ENCODE measurements around the gene ENAM. TPM values are rescaled to one million over a fixed set of nuclear protein-coding genes. Genes with fewer than 3 reads are reported as not detected.
"Not testable (repeated sequence)": the region's sequence is repeated elsewhere in the genome, so short reads cannot be mapped to it uniquely, and the experiment has no call there.

Gene ENAM
- total and polyA plus RNA-seq, 10 of the 15 experiments (the other 5 are each of a cell fraction or from before 2014, with no cell fraction given): 0.04 to 1.3 (median 0.21) TPM

DNA sequence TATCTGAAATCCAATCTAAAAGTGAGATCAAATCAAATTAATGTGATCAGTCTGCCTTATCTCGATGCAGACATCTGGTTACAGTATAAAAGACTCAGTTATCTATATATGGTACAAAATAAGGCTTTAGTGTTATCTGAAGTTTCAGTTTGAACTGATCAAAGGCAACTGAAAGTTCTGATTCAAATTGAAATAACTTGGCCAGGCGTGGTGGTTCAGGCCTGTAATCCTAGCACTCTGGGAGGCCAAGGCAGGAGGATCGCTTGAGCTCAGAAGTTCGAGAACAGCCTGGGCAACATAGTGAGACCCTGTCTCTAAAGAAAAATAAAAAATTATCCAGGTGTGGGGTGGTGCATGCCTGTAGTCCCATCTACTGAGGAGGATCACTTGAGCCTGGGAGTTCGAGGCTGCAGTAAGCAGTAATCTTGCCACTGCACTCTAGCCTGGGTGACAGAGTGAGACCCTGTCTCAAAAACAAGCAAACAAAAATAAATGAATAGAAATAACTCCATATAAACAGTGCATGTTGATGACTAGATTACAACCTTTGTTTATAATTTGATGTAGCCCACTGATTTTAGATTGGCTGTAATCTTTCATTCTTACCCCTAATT lies 32.9 kb downstream of the ENAM start:
- in situ Hi-C loops (cut with MboI); H3K9ac ChIP-seq (ENCODE audit: control insufficient read depth, insufficient read depth, low read length); H3K36me3 ChIP-seq (ENCODE audit: control insufficient read depth in 2 of 2, insufficient read depth in 2 of 2, low read length in 1 of 2); H3K9me3 ChIP-seq (replicated peaks; ENCODE audit: control insufficient read depth, insufficient read depth, low read length); H3K27me3 ChIP-seq (replicated peaks in 1 of 2; ENCODE audit: control insufficient read depth in 2 of 2, insufficient read depth in 2 of 2, low read length in 1 of 2); H3K4me1 ChIP-seq (ENCODE audit: control insufficient read depth, insufficient read depth, low read length); H4K20me1 ChIP-seq (ENCODE audit: control insufficient read depth, insufficient read depth); intact Hi-C loops (cut with micrococcal nuclease; ENCODE audit: unreplicated experiment); DNase-seq (ENCODE audit: low read depth, low spot score); BruUV-seq (replicated peaks); H3K27ac ChIP-seq (ENCODE audit: control insufficient read depth, insufficient read depth); H2AFZ ChIP-seq (ENCODE audit: control insufficient read depth, low read depth, low read length): not testable (repeated sequence)
- ChIA-PET RAD21 (ENCODE audit: unreplicated experiment) (interaction anchor here (0.6 to 2.2 kb wide), 8 partner anchors 9 to 349 kb away, joined by 3 to 7 read pairs (median 4); no protein-coding TSS in a partner anchor), CTCF (interaction anchor here (0.7 to 1.6 kb wide), 4 partner anchors 10 to 332 kb away, joined by 3 to 5 read pairs (median 4); partner anchors contain the start of gene DCK), POLR2A (interaction anchor here (1.3 kb wide), 1 partner anchor 42 kb away, joined by 3 read pairs; no protein-coding TSS in a partner anchor), SMC1A (ENCODE audit: uncharacterized antibody, unreplicated experiment) (interaction anchor here (0.7 to 13.0 kb wide), 6 partner anchors 10 to 524 kb away, joined by 3 to 170 read pairs (median 6); no protein-coding TSS in a partner anchor)
- H3K4me2 ChIP-seq (ENCODE audit: control insufficient read depth, insufficient read depth): peak overlapping the region; percentile 55; the same call in 1 of the 2 replicates
- FAIRE-seq (peak; percentile 38), ATAC-seq (peak; percentile 88)
- WGBS (ENCODE audit: insufficient coverage, insufficient replicate concordance, low lambda C conversion rate, missing lambda C conversion rate): 18% methylated on average over 5 of the region's 5 CpGs
- peak overlapping the region; percentile 20; the same call in 1 of the 2 replicates for H3K4me3 ChIP-seq
- H3K79me2 ChIP-seq (ENCODE audit: control insufficient read depth, insufficient read depth, low read length): peaks cover 15% of the 10 kb centered on the region
- TF ChIP-seq BCL11A (IDR thresholded peaks at IDR 0.05; ENCODE audit: low read depth, low read length) (peak; percentile 43; the same call in 1 of the 2 replicates), ZNF24 (IDR thresholded peaks at IDR 0.05) (peak; percentile 52; the same call in 1 of the 2 replicates), IKZF1 (conservative IDR thresholded peaks at IDR 0.05) (peak; percentile 51; the same call in 1 of the 2 replicates), PAX5 (IDR thresholded peaks at IDR 0.05; ENCODE audit: borderline replicate concordance, low read depth, low read length) (0 out of 2 replicates have a peak, but pooled peaks have one; percentile 13), JUNB (IDR thresholded peaks at IDR 0.05) (peak; percentile 93), IKZF2 (IDR thresholded peaks at IDR 0.05) (peak; percentile 41 to 49; a peak in 2 of 4 replicates), MEF2A (IDR thresholded peaks at IDR 0.05; ENCODE audit: insufficient read depth, low read depth, low read length) (peak; percentile 91), PML (IDR thresholded peaks at IDR 0.05; ENCODE audit: low read length) (0 out of 2 replicates have a peak, but pooled peaks have one; percentile 48), IRF4 (IDR thresholded peaks at IDR 0.05; ENCODE audit: low read depth, low read length) (peak; percentile 84), ETV6 (conservative IDR thresholded peaks at IDR 0.05 in 1 of 2, IDR thresholded peaks at IDR 0.05 in 1 of 2; ENCODE audit: borderline replicate concordance in 1 of 2, low read depth in 1 of 2) (0 out of 4 replicates have a peak, but pooled peaks of 1 of the 2 experiments have one; percentile 36), MEF2B (IDR thresholded peaks at IDR 0.05; ENCODE audit: partially characterized antibody, poor library complexity, severe bottlenecking) (peak; percentile 85), NFIC (IDR thresholded peaks at IDR 0.05; ENCODE audit: low read depth, low read length) (peak; percentile 71; the same call in 1 of the 2 replicates), NBN (IDR thresholded peaks at IDR 0.05) (0 out of 2 replicates have a peak, but pooled peaks have one; percentile 21), CBX5 (IDR thresholded peaks at IDR 0.05; ENCODE audit: low read depth) (peak; percentile 58; the same call in 1 of the 2 replicates)
- TF ChIP-seq, protein P1, sequence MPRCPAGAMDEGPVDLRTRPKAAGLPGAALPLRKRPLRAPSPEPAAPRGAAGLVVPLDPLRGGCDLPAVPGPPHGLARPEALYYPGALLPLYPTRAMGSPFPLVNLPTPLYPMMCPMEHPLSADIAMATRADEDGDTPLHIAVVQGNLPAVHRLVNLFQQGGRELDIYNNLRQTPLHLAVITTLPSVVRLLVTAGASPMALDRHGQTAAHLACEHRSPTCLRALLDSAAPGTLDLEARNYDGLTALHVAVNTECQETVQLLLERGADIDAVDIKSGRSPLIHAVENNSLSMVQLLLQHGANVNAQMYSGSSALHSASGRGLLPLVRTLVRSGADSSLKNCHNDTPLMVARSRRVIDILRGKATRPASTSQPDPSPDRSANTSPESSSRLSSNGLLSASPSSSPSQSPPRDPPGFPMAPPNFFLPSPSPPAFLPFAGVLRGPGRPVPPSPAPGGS (IDR thresholded peaks at IDR 0.05; ENCODE audit: borderline replicate concordance, insufficient read depth, low read depth, low read length, poor library complexity, severe bottlenecking): peak; percentile 46
- TF ChIP-seq, protein P2, sequence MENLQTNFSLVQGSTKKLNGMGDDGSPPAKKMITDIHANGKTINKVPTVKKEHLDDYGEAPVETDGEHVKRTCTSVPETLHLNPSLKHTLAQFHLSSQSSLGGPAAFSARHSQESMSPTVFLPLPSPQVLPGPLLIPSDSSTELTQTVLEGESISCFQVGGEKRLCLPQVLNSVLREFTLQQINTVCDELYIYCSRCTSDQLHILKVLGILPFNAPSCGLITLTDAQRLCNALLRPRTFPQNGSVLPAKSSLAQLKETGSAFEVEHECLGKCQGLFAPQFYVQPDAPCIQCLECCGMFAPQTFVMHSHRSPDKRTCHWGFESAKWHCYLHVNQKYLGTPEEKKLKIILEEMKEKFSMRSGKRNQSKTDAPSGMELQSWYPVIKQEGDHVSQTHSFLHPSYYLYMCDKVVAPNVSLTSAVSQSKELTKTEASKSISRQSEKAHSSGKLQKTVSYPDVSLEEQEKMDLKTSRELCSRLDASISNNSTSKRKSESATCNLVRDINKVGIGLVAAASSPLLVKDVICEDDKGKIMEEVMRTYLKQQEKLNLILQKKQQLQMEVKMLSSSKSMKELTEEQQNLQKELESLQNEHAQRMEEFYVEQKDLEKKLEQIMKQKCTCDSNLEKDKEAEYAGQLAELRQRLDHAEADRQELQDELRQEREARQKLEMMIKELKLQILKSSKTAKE (IDR thresholded peaks at IDR 0.05; ENCODE audit: low read depth, poor library complexity, severe bottlenecking): peak; percentile 42
- TF ChIP-seq, protein P3, sequence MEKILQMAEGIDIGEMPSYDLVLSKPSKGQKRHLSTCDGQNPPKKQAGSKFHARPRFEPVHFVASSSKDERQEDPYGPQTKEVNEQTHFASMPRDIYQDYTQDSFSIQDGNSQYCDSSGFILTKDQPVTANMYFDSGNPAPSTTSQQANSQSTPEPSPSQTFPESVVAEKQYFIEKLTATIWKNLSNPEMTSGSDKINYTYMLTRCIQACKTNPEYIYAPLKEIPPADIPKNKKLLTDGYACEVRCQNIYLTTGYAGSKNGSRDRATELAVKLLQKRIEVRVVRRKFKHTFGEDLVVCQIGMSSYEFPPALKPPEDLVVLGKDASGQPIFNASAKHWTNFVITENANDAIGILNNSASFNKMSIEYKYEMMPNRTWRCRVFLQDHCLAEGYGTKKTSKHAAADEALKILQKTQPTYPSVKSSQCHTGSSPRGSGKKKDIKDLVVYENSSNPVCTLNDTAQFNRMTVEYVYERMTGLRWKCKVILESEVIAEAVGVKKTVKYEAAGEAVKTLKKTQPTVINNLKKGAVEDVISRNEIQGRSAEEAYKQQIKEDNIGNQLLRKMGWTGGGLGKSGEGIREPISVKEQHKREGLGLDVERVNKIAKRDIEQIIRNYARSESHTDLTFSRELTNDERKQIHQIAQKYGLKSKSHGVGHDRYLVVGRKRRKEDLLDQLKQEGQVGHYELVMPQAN (conservative IDR thresholded peaks at IDR 0.05): peak; percentile 66

Measured in GM12878 (cell line).